H1 (cell line): ENCODE data around the gene OPHN1. TPM values are rescaled to one million over a fixed set of nuclear protein-coding genes. Genes with fewer than 3 reads are reported as not detected.

Source experiments
- polyA plus RNA-seq, 7 experiments: library from polyadenylated mRNA; depleted of rRNA in 3 of 7; stranded (reverse) in 5 of 7; unstranded in 2 of 7; fragments of >200 nt in 5 of 7; fragments of 200-250 nt in 2 of 7; gene quantifications; 1 replicate in 5 of 7; 2 replicates in 1 of 7; 4 replicates in 1 of 7; pipeline versions ENCODE4 v1.2.1 to v1.2.3, GENCODE V29; 2011 to 2013; ENCODE audit warnings: missing spikeins in 2 of 7, mixed read lengths in 2 of 7
- small RNA-seq: library from polyadenylated mRNA; stranded (forward); fragments of <200 nt; extraction: miRNeasy Mini kit (QIAGEN cat#:217004); gene quantifications from one replicate; pipeline ENCODE3, GENCODE V24; 2013; ENCODE audit not compliant: insufficient read depth
- total RNA-seq: library from RNA; stranded (reverse); fragmentation: NEBNext Ultra II Directional; extraction: Animal tissue kit (Norgen Biotek cat#: 25700); gene quantifications from 2 replicates; pipeline ENCODE4 v1.2.1, GENCODE V29; 2021

The OPHN1 gene
- total and polyA plus RNA-seq, 2 of the 8 experiments (the other 6 are each of a cell fraction or from before 2014, with no cell fraction given), result 1.2 to 3.5 TPM

Small RNA genes lying within 50 kb of the gene (small RNA-seq; reads per million reads assigned to genes)
- not detected for gene RF00019
- not detected for gene RNU6-1225P

Other genes starting within 250 kb of the OPHN1 start
- gene YIPF6, start 65.6 kb upstream of the OPHN1 start, total RNA-seq, result 34.1 and 37.5 TPM in 2 replicates
- gene YIPF6, start 65.6 kb upstream of the OPHN1 start, polyA plus RNA-seq (2011; rRNA removed), result 11.4 and 16.9 TPM in 2 replicates
- gene STARD8, start 214.2 kb upstream of the OPHN1 start, total RNA-seq, result 3.0 and 3.8 TPM in 2 replicates
- 1.8 and 2.8 TPM in 2 replicates for gene STARD8, start 214.2 kb upstream of the OPHN1 start, polyA plus RNA-seq (2011; rRNA removed)